ENCODE data around the gene RPTOR. TPM values are rescaled to one million over a fixed set of nuclear protein-coding genes. Genes with fewer than 3 reads are reported as not detected.

Gene RPTOR
- total and polyA plus RNA-seq, 2 experiments from 2014 or later = 13.2 to 37.9 TPM

DNA sequence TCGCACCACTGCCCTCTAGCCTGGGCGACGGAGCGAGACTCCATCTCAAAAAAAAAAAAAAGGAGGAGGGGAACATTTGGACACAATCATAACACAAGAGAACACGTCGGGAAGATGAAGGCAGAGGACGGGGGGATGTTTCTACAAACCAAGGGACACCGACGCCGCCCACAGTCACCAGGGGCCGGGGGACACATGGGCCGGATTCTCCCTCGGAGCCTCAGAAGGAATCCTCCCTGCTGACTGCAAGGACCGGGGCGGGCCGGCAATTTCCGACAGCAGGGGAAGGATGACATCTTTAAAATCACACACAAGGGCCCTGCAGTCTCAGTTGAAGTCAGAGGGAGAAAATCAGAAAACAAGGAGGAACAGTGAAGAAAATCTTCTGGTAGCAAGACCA lies 438.9 kb downstream of the RPTOR start:
- TF ChIP-seq, protein P1, sequence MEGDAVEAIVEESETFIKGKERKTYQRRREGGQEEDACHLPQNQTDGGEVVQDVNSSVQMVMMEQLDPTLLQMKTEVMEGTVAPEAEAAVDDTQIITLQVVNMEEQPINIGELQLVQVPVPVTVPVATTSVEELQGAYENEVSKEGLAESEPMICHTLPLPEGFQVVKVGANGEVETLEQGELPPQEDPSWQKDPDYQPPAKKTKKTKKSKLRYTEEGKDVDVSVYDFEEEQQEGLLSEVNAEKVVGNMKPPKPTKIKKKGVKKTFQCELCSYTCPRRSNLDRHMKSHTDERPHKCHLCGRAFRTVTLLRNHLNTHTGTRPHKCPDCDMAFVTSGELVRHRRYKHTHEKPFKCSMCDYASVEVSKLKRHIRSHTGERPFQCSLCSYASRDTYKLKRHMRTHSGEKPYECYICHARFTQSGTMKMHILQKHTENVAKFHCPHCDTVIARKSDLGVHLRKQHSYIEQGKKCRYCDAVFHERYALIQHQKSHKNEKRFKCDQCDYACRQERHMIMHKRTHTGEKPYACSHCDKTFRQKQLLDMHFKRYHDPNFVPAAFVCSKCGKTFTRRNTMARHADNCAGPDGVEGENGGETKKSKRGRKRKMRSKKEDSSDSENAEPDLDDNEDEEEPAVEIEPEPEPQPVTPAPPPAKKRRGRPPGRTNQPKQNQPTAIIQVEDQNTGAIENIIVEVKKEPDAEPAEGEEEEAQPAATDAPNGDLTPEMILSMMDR (IDR thresholded peaks at IDR 0.05; ENCODE audit: low read depth, low read length) = no peak
- no peaks in the 10 kb centered on the region for H3K4me1 ChIP-seq (ENCODE audit: low read depth)
- no peak overlapping the region for H3K4me3 ChIP-seq
- H3K36me3 ChIP-seq = no peaks in the 10 kb centered on the region
- peaks cover 15% of the 10 kb centered on the region for H3K27me3 ChIP-seq
- no peaks in the 10 kb centered on the region for H3K9me3 ChIP-seq (ENCODE audit: low read depth)
- no peak for DNase-seq (ENCODE audit: low read depth in 1 of 2, low spot score in 1 of 2)
- no peak overlapping the region for H3K27ac ChIP-seq

DNA sequence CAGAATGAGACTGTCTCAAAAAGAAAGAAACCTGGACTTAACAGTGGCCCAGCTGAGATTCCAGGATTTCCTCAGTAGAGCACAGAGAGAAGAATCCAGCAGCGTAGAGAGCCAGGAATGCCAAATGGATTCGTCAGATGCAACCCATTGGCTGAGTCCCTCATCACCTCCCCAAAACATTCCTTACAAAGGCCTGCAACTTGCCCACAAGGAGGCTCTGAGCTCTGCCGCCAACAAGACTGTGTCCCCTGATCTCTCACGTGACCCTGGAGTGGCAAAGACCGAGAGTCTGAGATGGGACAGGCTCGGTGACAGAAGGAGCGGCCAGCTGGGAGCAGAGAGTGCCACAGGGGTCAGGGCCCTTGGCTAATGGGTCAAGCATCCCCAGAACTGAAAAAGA lies 440.1 kb downstream of the RPTOR start:
- Histone ChIP-seq H3K4me1 (ENCODE audit: low read depth) (no peaks in the 10 kb centered on the region), H3K27me3 (peaks cover 15% of the 10 kb centered on the region), H3K36me3 (no peaks in the 10 kb centered on the region), H3K9me3 (ENCODE audit: low read depth) (no peaks in the 10 kb centered on the region), H3K27ac (no peak overlapping the region), H3K4me3 (no peak overlapping the region)
- TF ChIP-seq, protein P1 (IDR thresholded peaks at IDR 0.05; ENCODE audit: low read depth, low read length) = peak; percentile 51
- DNase-seq (ENCODE audit: low read depth in 1 of 2, low spot score in 1 of 2) = peak; percentile 66 to 94

DNA sequence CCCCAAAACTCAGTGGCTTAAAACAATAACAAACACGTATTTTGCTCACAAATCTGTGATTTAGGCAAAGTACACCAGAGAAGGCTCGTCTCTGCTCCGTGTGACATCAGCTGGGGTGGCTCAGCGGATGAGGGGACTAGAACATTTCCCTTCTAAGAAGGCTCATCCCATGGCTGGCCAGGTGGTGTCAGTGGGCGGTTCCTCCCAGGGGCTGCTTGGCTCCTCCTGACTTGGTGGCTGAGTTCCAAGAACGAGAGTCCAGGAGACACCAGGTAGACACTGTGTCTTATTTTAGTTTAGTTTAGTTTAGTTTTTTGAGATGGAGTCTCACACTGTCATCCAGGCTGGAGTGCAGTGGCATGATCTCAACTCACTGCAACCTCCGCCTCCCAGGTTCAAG lies 441.4 kb downstream of the RPTOR start:
- H3K9me3 ChIP-seq (ENCODE audit: low read depth) = no peaks in the 10 kb centered on the region
- TF ChIP-seq, protein P1 (IDR thresholded peaks at IDR 0.05; ENCODE audit: low read depth, low read length) = no peak
- H3K27ac ChIP-seq = no peak overlapping the region

DNA sequence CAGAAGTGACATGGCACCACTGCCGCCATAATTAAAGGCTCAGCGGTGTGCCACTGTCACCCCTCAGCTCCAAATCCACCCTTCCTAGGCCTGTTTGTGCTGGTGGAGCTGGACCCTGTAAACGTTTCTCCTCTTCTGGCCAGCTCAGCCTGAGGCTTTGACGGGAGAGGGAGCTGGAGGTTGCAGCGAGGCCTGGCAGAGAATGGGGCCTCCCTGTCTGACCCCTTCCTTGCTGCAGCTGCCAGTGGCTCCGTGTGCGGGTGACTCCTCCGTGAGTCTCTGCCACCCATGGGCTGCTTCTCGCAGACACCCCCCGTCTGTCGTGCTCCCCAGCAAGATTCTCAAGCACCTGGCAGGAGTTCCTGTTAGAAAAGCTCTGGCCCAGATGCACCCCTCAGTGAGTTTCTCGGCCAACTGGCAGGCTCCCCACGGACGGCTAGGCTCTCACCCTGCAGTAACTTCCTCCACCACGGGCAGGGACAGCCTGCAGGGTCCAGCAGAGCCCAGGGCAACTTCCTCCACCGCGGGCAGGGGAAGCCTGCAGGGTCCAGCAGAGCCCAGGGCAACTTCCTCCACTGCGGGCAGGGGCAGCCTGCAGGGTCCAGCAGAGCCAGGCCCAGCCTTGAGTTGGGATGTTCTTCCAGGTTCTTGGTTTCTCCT lies 442.3 kb downstream of the RPTOR start:
- H3K27ac ChIP-seq = no peak overlapping the region
- no peak for DNase-seq (ENCODE audit: low read depth in 1 of 2, low spot score in 1 of 2)
- TF ChIP-seq, protein P1 (IDR thresholded peaks at IDR 0.05; ENCODE audit: low read depth, low read length) = no peak
- H3K9me3 ChIP-seq (ENCODE audit: low read depth) = no peaks in the 10 kb centered on the region
- H3K4me3 ChIP-seq = no peak overlapping the region
- H3K27me3 ChIP-seq = peaks cover 3% of the 10 kb centered on the region
- H3K4me1 ChIP-seq (ENCODE audit: low read depth) = no peaks in the 10 kb centered on the region
- no peaks in the 10 kb centered on the region for H3K36me3 ChIP-seq

More for the DNA sequence above, 441.4 kb downstream of the RPTOR start:
- no peak for DNase-seq (ENCODE audit: low read depth in 1 of 2, low spot score in 1 of 2)
- Histone ChIP-seq H3K27me3 (peaks cover 9% of the 10 kb centered on the region), H3K4me1 (ENCODE audit: low read depth) (no peaks in the 10 kb centered on the region), H3K4me3 (no peak overlapping the region), H3K36me3 (no peaks in the 10 kb centered on the region)

DNA sequence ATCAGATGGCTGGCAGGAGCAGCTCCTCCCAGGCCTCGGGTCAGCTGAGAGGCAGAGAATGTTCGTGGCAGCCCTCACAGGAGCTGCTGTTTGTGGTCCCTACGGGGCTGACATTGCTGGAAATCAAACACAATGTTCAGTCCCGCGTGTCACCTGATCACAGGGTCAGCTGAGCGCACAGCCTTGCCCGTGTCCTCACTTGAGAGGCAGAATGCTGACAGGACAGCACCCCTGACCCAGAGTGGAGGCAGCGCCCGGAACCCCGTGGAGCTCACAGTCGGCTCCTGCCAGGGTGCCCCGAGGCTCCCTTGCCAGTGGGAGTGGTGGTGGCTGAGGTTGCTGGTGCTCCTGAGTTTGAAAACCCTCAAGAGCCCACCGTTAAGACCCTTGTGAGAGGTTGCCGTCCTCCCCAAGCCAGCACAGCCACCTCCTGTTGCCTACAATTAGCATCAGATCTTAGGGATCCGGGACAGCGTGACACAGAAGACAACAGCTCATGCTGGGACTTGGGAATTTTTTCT lies 443.4 kb downstream of the RPTOR start:
- Histone ChIP-seq H3K4me1 (ENCODE audit: low read depth) (peaks cover 4% of the 10 kb centered on the region), H3K27me3 (no peaks in the 10 kb centered on the region), H3K9me3 (ENCODE audit: low read depth) (no peaks in the 10 kb centered on the region), H3K27ac (no peak overlapping the region), H3K4me3 (no peak overlapping the region), H3K36me3 (no peaks in the 10 kb centered on the region)
- DNase-seq (ENCODE audit: low read depth in 1 of 2, low spot score in 1 of 2) = no peak
- TF ChIP-seq, protein P1 (IDR thresholded peaks at IDR 0.05; ENCODE audit: low read depth, low read length) = no peak

Measured in cardiac muscle cell (in vitro differentiated cells and primary cell).